Measurements from ENCODE around the gene IGFBP7.

Gene IGFBP7

GRCh38 chr4:57095956-57096355 is 14.2 kb downstream of the IGFBP7 start:
- Histone ChIP-seq H3K36me3 (ENCODE audit: control insufficient read depth, insufficient read depth, low read length) (no peaks in the 10 kb centered on the region), H3K27me3 (replicated peaks; ENCODE audit: control insufficient read depth, insufficient read depth, low read length) (no peaks in the 10 kb centered on the region; the same call in 1 of the 2 replicates), H3K4me3 (replicated peaks; ENCODE audit: low read depth, low read length) (no peak overlapping the region)
- TF ChIP-seq CTCF (IDR thresholded peaks at IDR 0.05; ENCODE audit: insufficient read depth, low read length, poor library complexity, severe bottlenecking), result no peak
- DNase-seq (ENCODE audit: extremely low read depth, insufficient read length), result no peak

GRCh38 chr4:57095245-57095644 is 14.9 kb downstream of the IGFBP7 start:
- no peak for TF ChIP-seq CTCF (IDR thresholded peaks at IDR 0.05; ENCODE audit: insufficient read depth, low read length, poor library complexity, severe bottlenecking)
- Histone ChIP-seq H3K27me3 (replicated peaks; ENCODE audit: control insufficient read depth, insufficient read depth, low read length) (no peaks in the 10 kb centered on the region; the same call in 1 of the 2 replicates), H3K4me3 (replicated peaks; ENCODE audit: low read depth, low read length) (no peak overlapping the region), H3K36me3 (ENCODE audit: control insufficient read depth, insufficient read depth, low read length) (no peaks in the 10 kb centered on the region)
- DNase-seq (ENCODE audit: extremely low read depth, insufficient read length), result no peak

DNA sequence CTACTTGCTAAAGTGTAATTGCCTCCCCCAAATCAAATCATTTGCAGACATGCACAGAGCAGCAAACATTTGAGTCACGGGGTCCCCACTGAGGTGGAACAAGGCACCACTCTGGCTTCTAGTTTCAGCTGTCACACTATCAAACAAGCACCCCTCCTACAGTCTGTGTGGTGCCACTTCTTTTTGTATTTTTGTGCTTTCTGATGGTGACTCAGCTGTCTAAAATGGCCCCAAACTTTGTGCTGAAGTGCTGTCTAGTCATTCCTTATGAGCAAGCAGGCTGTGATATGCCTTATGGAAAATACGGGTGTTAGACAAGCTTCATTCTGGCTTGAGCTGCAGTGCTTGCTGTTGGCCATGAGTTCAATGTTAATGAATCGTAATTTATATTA is 15.4 kb downstream of the IGFBP7 start:
- TF ChIP-seq CTCF (IDR thresholded peaks at IDR 0.05; ENCODE audit: insufficient read depth, low read length, poor library complexity, severe bottlenecking), result no peak
- H3K27me3 ChIP-seq (replicated peaks; ENCODE audit: control insufficient read depth, insufficient read depth, low read length), result no peaks in the 10 kb centered on the region; the same call in 1 of the 2 replicates
- DNase-seq (ENCODE audit: extremely low read depth, insufficient read length), result no peak
- no peak overlapping the region for H3K4me3 ChIP-seq (replicated peaks; ENCODE audit: low read depth, low read length)
- no peaks in the 10 kb centered on the region for H3K36me3 ChIP-seq (ENCODE audit: control insufficient read depth, insufficient read depth, low read length)

GRCh38 chr4:57093845-57094831 is 16.0 kb downstream of the IGFBP7 start:
- no peak overlapping the region for H3K4me3 ChIP-seq (replicated peaks; ENCODE audit: low read depth, low read length)
- DNase-seq (ENCODE audit: extremely low read depth, insufficient read length), result no peak
- no peaks in the 10 kb centered on the region; the same call in 1 of the 2 replicates for H3K27me3 ChIP-seq (replicated peaks; ENCODE audit: control insufficient read depth, insufficient read depth, low read length)
- no peak for TF ChIP-seq CTCF (IDR thresholded peaks at IDR 0.05; ENCODE audit: insufficient read depth, low read length, poor library complexity, severe bottlenecking)
- H3K36me3 ChIP-seq (ENCODE audit: control insufficient read depth, insufficient read depth, low read length), result no peaks in the 10 kb centered on the region

DNA sequence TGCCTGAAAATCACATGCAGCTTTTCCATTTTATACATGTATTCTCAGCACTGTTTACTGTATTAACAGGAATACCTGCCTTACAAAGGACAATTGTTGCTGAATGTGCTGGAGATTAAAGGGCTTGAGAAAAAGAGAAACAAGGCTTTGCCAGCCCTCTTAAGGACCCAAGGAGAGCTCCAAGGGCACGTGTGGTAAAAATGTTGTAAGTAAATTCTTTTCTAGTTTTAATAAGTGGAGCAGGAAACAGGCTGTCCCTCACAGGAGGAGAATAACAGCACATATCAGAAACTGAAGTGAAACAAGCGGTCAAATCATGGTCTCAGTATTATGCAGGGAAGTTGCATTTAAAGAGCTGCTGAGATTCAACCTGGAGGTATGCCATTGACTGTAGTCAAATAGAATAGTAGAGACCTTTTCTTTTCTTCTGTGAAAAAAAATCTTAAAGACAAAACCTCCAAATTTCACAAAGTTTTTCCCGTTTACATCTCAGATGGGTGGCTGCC is 18.5 kb downstream of the IGFBP7 start:
- no peak overlapping the region for H3K4me3 ChIP-seq (replicated peaks; ENCODE audit: low read depth, low read length)
- no peaks in the 10 kb centered on the region for H3K27me3 ChIP-seq (replicated peaks; ENCODE audit: control insufficient read depth, insufficient read depth, low read length)
- no peak for DNase-seq (ENCODE audit: extremely low read depth, insufficient read length)
- TF ChIP-seq CTCF (IDR thresholded peaks at IDR 0.05; ENCODE audit: insufficient read depth, low read length, poor library complexity, severe bottlenecking), result no peak
- no peaks in the 10 kb centered on the region for H3K36me3 ChIP-seq (ENCODE audit: control insufficient read depth, insufficient read depth, low read length)
